HCT116 (cell line): ENCODE data around the gene SERPINB8.

ENCODE experiments used
- ATF3 ChIP-seq: IDR thresholded peaks from 2 replicates; pipeline ENCODE4 v1.6.1; 2012
- CBX3 ChIP-seq: IDR thresholded peaks from 2 replicates; pipeline ENCODE4 v1.6.1; 2012; ENCODE audit warnings: low read depth
- EZH2 ChIP-seq: fragments of 200-600 bp; sonication (generic); IDR thresholded peaks from 2 replicates; pipeline ENCODE4 v1.6.1; 2017; ENCODE audit warnings: antibody characterized with exemption, mixed run types
- FOSL1 ChIP-seq: IDR thresholded peaks from 2 replicates; pipeline ENCODE4 v1.6.1; 2012; ENCODE audit warnings: low read depth
- MAX ChIP-seq: IDR thresholded peaks from 2 replicates; pipeline ENCODE4 v1.6.1; 2012
- POLR2A ChIP-seq: IDR thresholded peaks from 2 replicates; pipeline ENCODE4 v1.7.0; 2011; ENCODE audit warnings: borderline replicate concordance; ENCODE audit not compliant: insufficient read depth, insufficient read length; ENCODE audit errors: extremely low read depth
- POLR2AphosphoS5 ChIP-seq: IDR thresholded peaks from 2 replicates; pipeline ENCODE4 v1.6.1; 2011; ENCODE audit warnings: mild to moderate bottlenecking, low read depth, low read length, moderate library complexity
- RAD21 ChIP-seq: IDR thresholded peaks from 2 replicates; pipeline ENCODE4 v1.6.1; 2012; ENCODE audit warnings: low read depth, mild to moderate bottlenecking
- SIN3A ChIP-seq: IDR thresholded peaks from 2 replicates; pipeline ENCODE4 v1.6.1; 2012; ENCODE audit warnings: low read depth
- SP1 ChIP-seq: IDR thresholded peaks from 2 replicates; pipeline ENCODE4 v1.6.1; 2012; ENCODE audit warnings: low read depth
- YY1 ChIP-seq: IDR thresholded peaks from 2 replicates; pipeline ENCODE4 v1.6.1; 2011; ENCODE audit warnings: low read length, low read depth, moderate library complexity, mild to moderate bottlenecking; ENCODE audit not compliant: insufficient replicate concordance; ENCODE audit errors: extremely low read depth
- TF ChIP-seq, protein P1 (sequence below), 3 experiments: fragments of 200-600 bp in 1 of 3; sonication (generic) in 1 of 3; IDR thresholded peaks in 2 of 3; conservative IDR thresholded peaks in 1 of 3; 2 replicates each; pipeline ENCODE4 v1.5.1; 2012 to 2017; ENCODE audit warnings: low read depth in 2 of 3, low read length in 2 of 3, antibody characterized with exemption in 1 of 3, borderline replicate concordance in 1 of 3, control low read depth in 1 of 3, mild to moderate bottlenecking in 1 of 3, mixed read lengths in 1 of 3, mixed run types in 1 of 3, moderate library complexity in 1 of 3; ENCODE audit not compliant: insufficient read depth in 1 of 3
- TF ChIP-seq, protein P2 (sequence below): IDR thresholded peaks from 2 replicates; pipeline ENCODE4 v1.6.1; 2012; ENCODE audit warnings: low read depth

DNA sequence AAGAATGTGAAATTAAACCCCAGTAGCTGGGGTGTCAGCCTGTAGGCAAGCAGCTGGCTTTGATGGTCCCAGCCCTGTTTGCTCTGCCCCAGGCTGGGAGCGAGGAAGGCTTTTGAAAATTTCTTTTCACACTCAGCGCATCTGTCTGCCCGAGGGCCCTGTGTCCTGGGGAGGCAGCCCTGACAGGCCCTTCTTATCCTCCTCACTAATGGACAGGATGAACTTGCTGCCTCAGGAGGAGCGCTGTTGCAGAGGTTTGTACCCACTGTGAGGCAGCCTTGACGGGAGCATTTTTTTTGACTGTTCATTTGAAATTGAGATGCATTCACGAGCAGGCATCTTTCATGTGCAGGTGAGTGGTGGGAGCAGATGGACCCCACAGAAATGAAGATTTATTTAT is 62.4 kb downstream of the SERPINB8 start:
- no peak for TF ChIP-seq SIN3A
- no peak for TF ChIP-seq POLR2A
- no peak for TF ChIP-seq CBX3
- TF ChIP-seq, protein P1, sequence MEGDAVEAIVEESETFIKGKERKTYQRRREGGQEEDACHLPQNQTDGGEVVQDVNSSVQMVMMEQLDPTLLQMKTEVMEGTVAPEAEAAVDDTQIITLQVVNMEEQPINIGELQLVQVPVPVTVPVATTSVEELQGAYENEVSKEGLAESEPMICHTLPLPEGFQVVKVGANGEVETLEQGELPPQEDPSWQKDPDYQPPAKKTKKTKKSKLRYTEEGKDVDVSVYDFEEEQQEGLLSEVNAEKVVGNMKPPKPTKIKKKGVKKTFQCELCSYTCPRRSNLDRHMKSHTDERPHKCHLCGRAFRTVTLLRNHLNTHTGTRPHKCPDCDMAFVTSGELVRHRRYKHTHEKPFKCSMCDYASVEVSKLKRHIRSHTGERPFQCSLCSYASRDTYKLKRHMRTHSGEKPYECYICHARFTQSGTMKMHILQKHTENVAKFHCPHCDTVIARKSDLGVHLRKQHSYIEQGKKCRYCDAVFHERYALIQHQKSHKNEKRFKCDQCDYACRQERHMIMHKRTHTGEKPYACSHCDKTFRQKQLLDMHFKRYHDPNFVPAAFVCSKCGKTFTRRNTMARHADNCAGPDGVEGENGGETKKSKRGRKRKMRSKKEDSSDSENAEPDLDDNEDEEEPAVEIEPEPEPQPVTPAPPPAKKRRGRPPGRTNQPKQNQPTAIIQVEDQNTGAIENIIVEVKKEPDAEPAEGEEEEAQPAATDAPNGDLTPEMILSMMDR (IDR thresholded peaks at IDR 0.05 in 2 of 3, conservative IDR thresholded peaks at IDR 0.05 in 1 of 3; ENCODE audit: borderline replicate concordance in 1 of 3, insufficient read depth in 1 of 3, low read depth in 2 of 3, low read length in 2 of 3) = no peak
- TF ChIP-seq ATF3 = no peak
- TF ChIP-seq YY1 = no peak
- no peak for TF ChIP-seq RAD21
- no peak for TF ChIP-seq FOSL1
- no peak for TF ChIP-seq EZH2
- no peak for TF ChIP-seq MAX
- TF ChIP-seq POLR2AphosphoS5 = no peak
- TF ChIP-seq, protein P2, sequence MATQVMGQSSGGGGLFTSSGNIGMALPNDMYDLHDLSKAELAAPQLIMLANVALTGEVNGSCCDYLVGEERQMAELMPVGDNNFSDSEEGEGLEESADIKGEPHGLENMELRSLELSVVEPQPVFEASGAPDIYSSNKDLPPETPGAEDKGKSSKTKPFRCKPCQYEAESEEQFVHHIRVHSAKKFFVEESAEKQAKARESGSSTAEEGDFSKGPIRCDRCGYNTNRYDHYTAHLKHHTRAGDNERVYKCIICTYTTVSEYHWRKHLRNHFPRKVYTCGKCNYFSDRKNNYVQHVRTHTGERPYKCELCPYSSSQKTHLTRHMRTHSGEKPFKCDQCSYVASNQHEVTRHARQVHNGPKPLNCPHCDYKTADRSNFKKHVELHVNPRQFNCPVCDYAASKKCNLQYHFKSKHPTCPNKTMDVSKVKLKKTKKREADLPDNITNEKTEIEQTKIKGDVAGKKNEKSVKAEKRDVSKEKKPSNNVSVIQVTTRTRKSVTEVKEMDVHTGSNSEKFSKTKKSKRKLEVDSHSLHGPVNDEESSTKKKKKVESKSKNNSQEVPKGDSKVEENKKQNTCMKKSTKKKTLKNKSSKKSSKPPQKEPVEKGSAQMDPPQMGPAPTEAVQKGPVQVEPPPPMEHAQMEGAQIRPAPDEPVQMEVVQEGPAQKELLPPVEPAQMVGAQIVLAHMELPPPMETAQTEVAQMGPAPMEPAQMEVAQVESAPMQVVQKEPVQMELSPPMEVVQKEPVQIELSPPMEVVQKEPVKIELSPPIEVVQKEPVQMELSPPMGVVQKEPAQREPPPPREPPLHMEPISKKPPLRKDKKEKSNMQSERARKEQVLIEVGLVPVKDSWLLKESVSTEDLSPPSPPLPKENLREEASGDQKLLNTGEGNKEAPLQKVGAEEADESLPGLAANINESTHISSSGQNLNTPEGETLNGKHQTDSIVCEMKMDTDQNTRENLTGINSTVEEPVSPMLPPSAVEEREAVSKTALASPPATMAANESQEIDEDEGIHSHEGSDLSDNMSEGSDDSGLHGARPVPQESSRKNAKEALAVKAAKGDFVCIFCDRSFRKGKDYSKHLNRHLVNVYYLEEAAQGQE = no peak
- TF ChIP-seq SP1 = no peak
